ENCODE results near the gene OSBPL7.

Gene OSBPL7

DNA sequence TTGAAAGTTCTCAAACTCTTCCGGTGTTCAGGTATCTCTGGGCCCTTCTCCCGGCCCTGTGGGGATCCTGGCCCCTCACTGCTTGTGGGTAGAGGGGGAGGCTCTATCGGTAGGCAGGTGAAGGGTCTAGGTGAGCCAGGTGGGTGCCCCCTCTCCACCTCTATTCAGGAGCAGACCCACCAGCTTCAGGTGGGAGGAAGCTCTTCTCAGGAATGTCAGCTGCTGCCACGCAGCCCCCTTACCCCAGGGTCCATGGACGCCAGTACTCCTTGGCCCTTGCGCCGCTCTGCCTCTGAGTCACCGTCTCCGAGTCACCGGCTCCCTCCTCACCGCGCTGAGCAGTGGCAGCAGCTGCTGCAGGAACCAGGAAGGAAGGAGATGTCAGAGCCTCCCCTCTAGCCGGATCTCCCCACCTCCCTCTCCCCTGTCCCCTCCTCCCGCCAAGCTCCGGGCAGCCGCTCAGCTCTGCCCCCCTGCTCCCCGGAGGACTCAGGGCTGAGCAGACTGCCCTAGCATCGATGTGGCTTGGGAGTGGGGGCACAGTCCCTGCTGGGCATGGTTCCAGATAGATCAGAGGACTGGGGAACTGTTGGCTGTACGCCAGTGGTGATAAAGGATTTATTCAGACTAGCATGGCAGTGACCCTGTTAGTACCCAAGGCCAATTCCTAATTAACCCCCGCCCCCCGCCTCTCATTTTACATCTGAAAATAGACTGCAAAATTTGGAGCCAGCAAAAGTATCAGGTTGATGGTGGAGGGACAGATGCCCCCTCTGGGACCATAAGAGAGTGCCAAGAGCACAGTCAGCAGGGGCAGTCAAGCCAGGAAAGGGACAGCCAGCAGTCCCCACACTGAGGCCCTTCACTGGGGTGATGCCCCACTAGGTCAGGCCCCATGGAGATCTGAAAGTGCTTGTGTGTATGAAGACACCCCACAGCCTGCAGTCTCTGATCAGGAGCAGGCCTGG, at the start of gene OSBPL7:
Gene OSBPL7 (minus strand): TSS at position 371 of the 968 bp plus-strand sequence. CDS start 1,516 bp downstream, outside the sequence.
- DNase-seq (ENCODE audit: low read depth in 2 of 2): peak; percentile 60 to 64

DNA sequence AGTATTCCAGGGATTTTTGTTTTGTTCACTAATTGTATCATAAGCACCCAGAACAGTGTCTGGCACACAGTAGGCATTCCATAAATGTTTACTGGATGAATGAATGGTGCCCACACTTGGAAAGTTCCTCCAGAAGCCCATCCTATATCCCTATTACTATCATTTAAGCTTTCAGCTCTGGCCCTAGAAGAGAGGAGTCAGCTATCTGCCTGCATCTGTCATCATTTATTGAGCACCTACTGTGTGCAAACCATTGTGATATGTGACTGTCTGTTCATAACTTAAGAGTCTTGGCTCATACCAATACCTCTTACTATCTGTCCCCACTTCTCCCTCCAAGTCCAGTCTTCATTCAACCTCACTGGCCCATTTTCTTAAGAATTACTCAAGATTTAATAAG, 49.5 kb upstream of the OSBPL7 start:
- DNase-seq (ENCODE audit: low read depth in 2 of 2): no peak

DNA sequence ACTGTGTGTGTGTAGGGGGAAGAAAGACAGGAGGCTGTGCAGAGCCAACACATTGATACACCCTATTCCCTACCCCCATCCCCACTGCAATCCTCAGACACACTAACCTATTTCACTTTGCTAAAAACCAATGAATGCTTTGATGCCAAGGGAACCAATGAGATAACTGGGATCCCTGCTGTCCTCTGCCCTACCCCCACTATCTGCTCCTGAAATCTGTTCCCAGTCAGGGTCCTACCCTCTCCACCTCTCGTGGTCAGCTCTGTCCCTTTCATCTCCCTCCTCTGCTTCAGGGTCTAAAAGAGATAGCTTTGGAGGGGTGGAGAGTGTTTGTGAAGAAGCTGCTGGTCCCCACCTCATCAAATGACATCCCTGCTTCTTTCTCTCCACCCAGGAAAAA, 48.5 kb upstream of the OSBPL7 start:
- no peak for DNase-seq (ENCODE audit: low read depth in 2 of 2)

DNA sequence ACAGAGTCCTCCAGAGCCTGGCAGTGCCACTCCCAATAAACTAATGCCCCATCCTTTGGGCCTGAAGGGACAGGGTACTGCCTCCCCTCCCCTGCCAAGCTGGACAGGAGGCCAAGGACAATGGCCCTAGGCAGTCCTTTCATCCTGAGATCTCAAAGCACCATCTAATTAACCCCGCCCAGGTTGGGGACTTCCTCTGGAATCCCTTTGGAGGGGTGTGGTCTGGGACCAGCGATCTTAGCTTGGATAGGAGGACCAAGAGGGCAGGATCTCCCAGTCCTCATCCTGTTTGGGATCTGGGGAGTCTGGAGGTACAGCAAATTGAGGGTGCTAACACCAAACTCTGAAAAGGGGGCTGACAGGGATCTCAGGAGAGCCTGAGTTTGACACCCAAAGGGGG, 47.5 kb upstream of the OSBPL7 start:
- DNase-seq (ENCODE audit: low read depth in 2 of 2): no peak

DNA sequence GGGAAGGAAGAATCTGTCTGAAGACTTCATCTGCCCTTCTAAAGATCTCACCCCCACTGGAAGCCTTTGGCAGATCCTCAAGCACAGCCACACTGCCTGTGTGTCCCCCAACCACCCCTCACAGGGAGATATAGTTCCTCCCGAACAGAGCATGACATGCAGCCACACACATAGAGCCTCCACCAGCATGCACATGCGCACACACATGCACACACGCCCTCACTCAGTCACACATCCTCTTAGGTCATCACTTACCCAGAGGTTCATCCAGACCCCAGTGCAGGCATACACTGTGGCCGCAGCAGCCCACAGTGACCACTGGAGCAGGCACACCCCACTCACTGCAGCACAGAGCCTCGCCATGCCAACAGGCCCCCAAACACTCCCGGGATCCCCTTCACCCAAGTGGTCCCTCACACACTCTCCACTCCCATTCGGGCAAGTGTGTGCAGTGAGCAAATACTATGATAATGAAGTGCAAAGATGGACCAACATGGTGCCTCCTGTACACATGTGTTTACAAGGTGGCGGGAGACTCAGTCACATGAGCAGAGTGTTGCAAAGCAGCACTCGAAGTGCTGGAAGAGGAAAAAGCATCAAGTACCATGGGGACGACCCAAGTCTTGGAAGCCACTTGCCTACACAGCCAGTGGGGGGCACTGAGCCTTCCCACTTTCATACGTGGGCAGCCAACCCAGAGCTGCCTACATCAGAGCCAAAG, 46.4 kb upstream of the OSBPL7 start:
- DNase-seq (ENCODE audit: low read depth in 2 of 2): no peak

DNA sequence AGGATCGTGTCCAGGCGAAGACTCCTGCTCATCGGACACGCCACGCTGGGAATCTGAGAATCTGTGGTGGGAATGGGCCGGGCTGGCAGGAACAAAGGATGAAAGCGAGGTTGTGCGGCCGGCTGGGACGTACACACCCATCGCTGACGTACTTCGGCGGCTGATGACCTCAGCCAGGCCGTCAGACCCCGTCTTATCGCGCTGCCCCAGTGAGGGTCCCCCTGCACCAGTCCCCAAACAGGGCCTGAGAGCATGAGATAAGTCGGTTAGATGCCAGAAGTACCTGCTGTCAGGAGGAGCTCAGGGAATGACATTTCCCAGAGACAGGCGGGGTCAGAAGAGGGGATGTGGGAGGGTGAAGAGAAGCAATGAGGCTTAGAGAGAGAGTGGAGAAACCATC, 45.3 kb upstream of the OSBPL7 start:
- DNase-seq (ENCODE audit: low read depth in 2 of 2): no peak

DNA sequence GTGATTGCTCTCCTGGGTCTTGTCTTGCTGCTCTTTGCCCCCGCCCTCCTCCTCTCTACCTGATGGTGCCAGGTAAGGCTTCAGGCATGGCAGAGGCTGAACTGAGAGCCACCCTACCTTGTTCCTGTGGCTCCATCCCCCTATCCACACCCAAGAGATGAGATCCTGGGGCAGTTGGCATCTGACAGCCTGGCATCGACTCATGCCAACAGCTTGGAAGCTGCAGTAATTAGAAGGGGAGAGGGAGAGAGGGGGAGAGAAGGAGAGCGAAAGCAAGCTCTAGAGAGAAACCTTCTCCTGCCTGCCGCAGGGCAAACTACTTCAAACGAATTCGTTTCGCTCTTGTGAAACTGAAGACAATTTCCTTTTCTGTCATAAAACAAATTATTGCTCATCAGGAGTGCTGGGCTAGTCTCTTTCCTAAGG, 43.2 kb upstream of the OSBPL7 start:
- DNase-seq (ENCODE audit: low read depth in 2 of 2): no peak

DNA sequence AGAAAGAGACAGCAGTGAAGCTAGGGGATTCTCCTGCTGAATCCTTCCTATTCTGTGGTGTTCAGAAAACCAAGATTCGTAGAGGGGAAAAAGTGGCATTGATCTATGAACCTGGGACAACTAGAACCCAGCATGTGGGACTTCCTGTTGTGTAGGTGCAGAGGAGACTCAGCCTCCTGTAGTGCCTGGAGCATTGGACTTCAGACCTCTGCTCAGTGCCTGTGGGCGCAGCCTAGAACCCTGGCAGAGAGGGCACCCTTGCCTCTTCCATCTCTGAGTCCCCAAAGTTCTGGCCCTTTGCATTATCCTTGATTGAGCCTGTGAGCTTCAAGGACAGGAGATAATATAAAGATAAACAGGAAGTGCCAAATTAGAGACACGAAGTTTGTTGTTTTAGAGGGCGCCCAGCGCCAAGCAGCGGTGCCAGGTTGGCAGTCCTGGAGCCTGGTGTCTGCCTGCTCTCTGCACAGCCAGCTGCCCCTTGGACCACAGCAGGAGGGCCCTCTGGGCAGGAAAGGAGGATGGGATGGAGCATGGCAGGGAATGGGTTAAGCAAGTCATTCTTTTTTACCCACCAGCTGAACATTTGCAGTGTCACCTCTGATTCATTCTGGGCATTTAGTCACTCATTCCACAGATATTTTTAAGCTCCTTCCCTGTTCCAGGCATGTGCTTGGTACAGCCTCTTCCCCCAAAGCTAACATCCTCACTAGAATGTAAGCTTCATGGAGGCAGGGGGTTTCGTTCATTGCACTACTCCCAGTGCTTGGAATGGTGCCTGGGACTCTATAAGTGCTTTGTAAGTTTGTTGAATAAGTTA, 41.2 kb upstream of the OSBPL7 start:
- no peak for DNase-seq (ENCODE audit: low read depth in 2 of 2)

GRCh38 chr17:47860386-47860785, 38.8 kb upstream of the OSBPL7 start:
- DNase-seq (ENCODE audit: low read depth in 2 of 2): no peak

DNA sequence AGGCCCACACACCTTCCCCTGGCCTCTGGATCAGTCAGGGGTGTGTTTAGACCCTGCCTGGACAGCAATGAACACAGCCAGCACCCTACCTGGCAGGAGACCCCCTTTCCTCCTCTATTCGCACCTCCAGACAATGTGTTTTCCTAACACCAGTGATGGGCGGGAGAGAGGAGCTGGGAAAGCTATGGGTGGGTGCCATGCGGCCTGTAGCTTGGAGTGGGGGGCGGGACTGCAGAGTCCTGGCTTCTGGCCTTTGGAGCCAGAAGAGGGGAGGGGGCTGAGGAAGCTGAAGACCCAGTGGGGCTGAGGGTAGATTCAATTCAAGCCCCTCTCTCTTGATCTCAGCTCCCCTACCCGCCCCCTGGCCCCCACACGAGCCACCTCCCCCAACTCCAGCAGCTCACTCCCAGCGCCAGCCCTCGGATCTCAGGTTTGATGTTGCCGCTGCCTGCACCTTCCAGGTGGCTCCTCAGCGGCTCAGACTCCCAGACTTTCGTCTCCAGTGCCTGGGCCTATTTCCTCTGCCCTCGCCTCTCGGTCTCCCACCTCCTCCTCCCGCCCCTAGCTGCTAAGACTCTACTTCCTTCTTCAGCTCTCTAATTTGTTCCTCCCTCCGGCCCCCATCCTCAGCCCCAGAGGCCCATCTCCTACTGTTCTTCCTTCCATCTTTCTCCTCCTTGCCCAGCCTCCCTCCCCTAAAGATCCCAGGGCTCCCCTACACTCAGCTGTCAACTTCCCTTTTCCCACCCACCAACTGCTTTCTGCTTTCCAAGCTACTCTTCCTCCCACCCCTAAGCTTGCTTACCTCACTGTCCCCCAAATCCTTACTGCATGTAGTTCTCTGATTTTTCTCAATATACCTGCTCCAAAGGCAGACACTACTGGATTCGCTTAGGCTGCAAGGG, 36.2 kb upstream of the OSBPL7 start:
- DNase-seq (ENCODE audit: low read depth in 2 of 2): no peak

DNA sequence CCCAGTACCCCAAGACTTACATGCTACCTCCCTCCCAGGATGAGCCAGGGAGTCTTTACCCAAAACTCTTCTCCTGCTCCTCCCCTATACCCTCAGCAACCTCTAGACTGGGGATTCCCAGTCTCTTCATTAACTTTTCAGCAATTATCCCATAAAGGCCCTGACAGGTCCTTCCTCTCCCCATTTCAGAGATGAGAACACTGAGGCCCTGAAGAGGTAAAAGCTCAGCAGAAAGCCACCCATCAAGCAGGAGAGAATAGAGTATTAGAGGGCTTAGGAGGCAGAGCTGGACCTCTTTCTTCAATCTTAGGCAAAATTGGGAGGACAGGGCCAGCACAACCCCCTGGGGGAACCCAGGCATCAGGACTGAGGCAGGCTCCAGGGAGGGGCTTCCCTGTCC, 35.2 kb upstream of the OSBPL7 start:
- DNase-seq (ENCODE audit: low read depth in 2 of 2): no peak

GRCh38 chr17:47855737-47856136, 34.1 kb upstream of the OSBPL7 start:
- DNase-seq (ENCODE audit: low read depth in 2 of 2): no peak

- no peak for DNase-seq (ENCODE audit: low read depth in 2 of 2)
Observed at GRCh38 chr17:47853616-47854015, 32.0 kb upstream of the OSBPL7 start.

DNA sequence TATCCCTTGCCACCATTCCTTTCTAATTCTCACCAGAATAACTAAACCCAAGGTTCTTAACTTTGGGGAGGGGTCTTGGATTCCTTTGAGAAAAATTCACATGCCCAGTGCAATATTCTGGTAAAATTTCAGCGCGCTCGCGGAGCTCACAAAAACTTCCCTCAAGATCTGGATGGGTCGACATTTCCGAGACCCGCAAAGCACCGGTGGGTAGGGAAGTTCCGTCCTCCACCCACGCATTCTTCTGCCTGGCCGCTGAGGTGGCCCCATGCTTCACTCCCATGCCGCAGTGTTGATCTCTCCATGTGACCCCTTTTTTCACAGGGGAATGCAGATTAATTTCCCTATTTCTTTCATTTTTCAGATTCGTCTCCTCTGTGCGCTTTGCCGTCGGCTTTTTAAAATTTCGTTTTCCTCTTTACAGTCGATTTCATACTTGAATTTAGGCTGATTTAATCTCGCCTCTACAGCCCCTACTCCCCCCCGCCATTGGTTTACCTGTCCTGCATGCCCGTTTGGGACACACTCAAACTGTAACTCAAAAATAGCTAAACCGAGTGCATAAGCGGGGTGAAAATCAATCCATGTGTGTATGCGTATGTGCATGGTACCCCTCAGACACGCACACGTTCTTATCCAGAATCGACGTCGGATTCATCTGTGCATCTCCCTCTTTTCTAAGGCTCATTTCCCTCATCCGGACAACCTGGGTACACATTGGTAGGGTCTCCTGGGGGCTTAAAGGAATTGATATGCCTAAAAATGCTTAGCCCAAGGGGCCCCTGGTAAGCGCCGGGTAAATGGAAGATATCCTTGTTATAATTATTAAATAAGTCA, 30.7 kb upstream of the OSBPL7 start:
- no peak for DNase-seq (ENCODE audit: low read depth in 2 of 2)

DNA sequence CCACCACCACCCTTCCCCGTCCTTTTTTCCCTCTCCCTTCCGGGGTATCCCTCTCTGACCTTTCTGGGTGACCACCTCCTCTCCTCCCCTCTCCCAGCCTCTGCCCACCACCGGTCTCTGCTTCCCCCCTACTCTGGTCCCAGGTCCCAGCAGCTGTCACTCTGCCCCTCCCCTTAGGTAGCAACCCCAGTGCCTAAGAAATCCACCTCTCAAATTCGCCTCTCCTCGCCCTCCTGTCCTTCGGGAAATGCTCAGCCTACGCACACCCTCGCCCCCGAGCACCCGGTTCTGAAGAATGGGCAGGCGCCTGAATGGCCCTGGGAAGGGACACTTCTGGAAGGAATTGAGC, 30.1 kb upstream of the OSBPL7 start:
- no peak for DNase-seq (ENCODE audit: low read depth in 2 of 2)

GRCh38 chr17:47850692-47851573, 29.3 kb upstream of the OSBPL7 start, which contains the start of gene SP6:
Gene SP6 (minus strand): TSS chr17:47851163. CDS start chr17:47848429, 2,734 bp downstream.
- DNase-seq (ENCODE audit: low read depth in 2 of 2): peak; percentile 56 to 64

- DNase-seq (ENCODE audit: low read depth in 2 of 2): no peak
Observed at GRCh38 chr17:47850373-47850691, 28.7 kb upstream of the OSBPL7 start.

DNA sequence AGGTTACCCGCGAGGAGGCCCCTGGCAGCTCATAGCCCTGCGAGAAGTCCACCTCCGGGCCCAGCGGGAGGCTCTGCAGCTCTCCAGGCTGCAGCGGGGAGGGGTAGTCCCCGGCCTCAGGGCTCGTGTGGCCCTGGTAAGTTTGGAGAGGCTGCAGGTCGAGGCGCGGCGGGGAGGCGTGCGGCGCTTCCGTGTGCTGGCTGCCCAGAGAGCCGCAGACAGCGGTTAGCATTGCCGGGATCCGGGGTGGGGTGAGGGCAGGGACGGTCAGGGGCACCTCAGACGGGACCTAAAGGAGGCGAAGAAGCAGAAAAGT, 26.6 kb upstream of the OSBPL7 start:
- DNase-seq (ENCODE audit: low read depth in 2 of 2): no peak

Data from stimulated activated CD4-positive, alpha-beta T cell treated with anti-CD3 and anti-CD28 coated beads, Interleukin-4, amount 100 ng/mL, for 48 hours (primary cell).